Colon (tissue), 2 donors: Measurements from ENCODE around the gene CADM3.

Experiments
- FAIRE-seq: peaks from 2 replicates; lab custom pipeline; 2012; peaks lifted over from hg19 to GRCh38; lab: Jason Lieb, UNC
- donor health status: control.
- donor health status: control.

The CADM3 gene

GRCh38 chr1:159207080-159207479 is 35.7 kb downstream of the CADM3 start:
- FAIRE-seq, result no peak

GRCh38 chr1:159207774-159208173 is 36.4 kb downstream of the CADM3 start:
- FAIRE-seq, result no peak

GRCh38 chr1:159208175-159208825 is 36.9 kb downstream of the CADM3 start:
- FAIRE-seq, result no peak

- FAIRE-seq, result no peak
These were observed 37.6 kb downstream of the CADM3 start for GRCh38 chr1:159209061-159209460.

GRCh38 chr1:159211331-159212136 is 40.1 kb downstream of the CADM3 start:
- no peak for FAIRE-seq

- FAIRE-seq, result no peak
These were observed 41.2 kb downstream of the CADM3 start for GRCh38 chr1:159212596-159212995.

- FAIRE-seq, result no peak
These were observed 42.8 kb downstream of the CADM3 start for GRCh38 chr1:159214149-159214760.

GRCh38 chr1:159218649-159219636 is 47.5 kb downstream of the CADM3 start:
- no peak for FAIRE-seq

GRCh38 chr1:159222075-159222865 is 50.9 kb downstream of the CADM3 start:
- no peak for FAIRE-seq

- FAIRE-seq, result no peak
These were observed 51.6 kb downstream of the CADM3 start for GRCh38 chr1:159223004-159223403.

- no peak for FAIRE-seq
These were observed 57.1 kb downstream of the CADM3 start for GRCh38 chr1:159228554-159228953.

GRCh38 chr1:159229260-159229885 is 58.0 kb downstream of the CADM3 start:
- no peak for FAIRE-seq

- FAIRE-seq, result no peak
These were observed 58.5 kb downstream of the CADM3 start for GRCh38 chr1:159229896-159230295.

GRCh38 chr1:159239551-159240220 is 68.3 kb downstream of the CADM3 start:
- no peak for FAIRE-seq

GRCh38 chr1:159247266-159247665 is 75.9 kb downstream of the CADM3 start:
- no peak for FAIRE-seq

GRCh38 chr1:159248311-159248710 is 76.9 kb downstream of the CADM3 start:
- FAIRE-seq, result no peak

- FAIRE-seq, result no peak
These were observed 79.3 kb downstream of the CADM3 start for GRCh38 chr1:159250638-159251216.
